Hematopoietic multipotent progenitor cell treated with erythropoietin and hydrocortisone succinate and interleukin-3 and kit ligand, for 17 days (in vitro differentiated cells): Measurements from ENCODE around the gene JCAD.
"Not testable (repeated sequence)": the region's sequence is repeated elsewhere in the genome, so short reads cannot be mapped to it uniquely, and the experiment has no call there.

Experiments used
- DNase-seq: peaks from one replicate; pipeline ENCODE4 v3.0.0-alpha.2; 2015; ENCODE audit warnings: low spot score

JCAD gene

DNA sequence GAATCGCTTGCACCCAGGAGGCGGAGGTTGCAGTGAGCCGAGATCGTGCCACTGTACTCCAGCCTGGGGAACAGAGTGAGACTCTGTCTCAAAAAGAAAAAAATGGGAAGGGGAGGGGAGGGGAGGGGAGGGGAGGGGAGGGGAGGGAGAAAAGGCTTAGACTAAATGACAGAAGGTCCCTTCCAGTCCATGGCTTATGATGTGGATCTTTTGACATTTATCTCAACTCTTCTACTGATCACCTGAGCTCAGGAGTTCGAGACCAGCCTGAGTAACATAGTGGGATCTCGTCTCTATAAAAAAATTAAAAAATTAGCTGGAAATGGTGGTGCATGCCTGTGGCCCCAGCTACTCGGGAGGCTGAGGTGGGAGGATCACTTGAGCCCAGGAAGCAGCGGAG lies 34.0 kb downstream of the JCAD start:
- DNase-seq: not testable (repeated sequence)

DNA sequence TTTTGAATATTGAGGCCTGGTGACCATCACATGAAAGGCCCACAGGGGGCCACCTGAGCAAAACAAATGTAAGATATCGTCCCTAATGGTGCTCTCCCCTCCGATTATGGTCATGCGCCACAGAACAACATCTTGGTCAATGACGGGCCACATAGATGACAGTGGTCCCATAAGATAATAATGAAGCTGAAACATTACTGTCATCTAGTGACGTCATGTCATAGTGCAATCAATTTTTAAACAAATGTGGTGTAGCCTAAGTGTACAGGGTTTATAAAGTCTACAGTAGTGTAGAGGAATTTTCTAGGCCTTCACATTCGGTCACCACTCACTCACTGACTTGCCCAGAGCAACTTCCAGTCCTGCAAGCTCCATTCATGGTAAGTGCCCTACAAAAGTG lies 36.8 kb downstream of the JCAD start:
- no peak for DNase-seq

DNA sequence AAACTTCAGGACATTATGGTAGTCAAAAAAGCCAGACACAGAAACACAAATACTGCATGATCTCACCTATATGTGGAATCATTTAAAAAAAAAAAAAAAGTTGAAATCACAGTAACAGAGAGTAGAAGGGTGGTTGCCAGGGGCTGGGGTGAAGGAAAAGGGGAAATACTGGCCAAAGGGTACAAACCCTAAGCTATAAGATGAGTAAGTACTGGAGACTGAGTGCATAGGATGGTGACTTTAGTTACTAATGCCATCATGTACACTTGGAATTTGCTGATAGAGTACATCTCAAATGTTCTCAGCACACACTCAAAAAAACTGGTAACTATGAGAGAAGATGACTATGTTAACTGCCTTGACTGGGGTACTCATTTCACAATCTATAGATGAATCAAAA lies 39.9 kb downstream of the JCAD start:
- no peak for DNase-seq

DNA sequence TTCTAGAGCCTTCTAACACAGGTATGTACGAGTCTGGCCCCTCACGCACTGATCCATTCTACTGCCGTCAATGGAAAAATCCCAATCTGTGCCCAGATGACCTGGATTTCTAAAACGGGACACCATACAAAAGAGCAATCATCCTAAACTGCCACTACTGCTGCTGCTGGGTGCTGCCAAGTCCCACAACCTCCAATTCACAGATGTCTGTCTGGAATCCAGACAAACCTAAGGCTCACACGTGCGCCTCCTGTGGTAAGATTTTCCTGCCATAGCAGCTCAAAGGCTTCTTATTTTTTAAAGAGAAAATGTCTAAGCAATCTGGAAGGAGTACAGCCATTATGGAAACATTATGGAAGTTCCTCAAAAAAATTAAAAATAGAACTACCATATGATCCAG lies 40.9 kb downstream of the JCAD start:
- no peak for DNase-seq

DNA sequence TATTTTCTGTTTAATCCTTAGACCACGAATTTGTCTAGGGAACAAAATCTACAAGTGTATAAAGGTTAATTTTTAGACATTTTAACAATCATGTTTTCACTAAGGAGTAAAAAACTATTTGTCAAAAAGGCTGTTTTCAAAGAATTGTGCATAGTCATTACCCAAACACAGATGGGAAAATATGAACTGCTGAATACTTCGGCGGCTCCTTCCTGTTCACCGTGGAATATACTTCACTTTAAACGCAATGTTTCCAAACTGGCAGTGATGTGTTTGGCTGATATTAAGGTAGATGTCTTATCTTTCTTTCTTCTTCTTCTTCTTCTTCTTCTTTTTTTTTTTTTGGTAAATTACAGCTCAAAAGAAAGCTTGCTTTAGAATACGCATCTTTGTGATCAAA lies 41.4 kb downstream of the JCAD start:
- DNase-seq: no peak

DNA sequence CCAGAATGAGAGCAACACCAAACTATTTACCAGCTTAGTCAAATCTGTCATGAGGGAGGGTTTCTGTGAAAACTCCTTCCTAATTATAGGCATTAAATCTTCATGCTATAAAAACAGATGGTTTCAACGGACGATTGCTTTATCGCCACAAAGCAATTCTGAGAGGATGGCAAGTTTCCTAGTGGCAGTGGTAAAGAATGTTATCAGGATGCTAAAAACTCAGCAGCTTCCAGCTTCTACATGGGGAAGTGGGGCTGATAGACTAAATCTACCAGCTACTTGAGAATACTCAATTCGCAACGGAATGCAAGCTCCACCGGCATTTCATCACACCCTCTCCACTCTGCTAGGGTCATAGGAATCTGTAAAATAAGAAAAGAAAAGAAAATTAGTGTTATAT lies 41.8 kb downstream of the JCAD start:
- DNase-seq: no peak

DNA sequence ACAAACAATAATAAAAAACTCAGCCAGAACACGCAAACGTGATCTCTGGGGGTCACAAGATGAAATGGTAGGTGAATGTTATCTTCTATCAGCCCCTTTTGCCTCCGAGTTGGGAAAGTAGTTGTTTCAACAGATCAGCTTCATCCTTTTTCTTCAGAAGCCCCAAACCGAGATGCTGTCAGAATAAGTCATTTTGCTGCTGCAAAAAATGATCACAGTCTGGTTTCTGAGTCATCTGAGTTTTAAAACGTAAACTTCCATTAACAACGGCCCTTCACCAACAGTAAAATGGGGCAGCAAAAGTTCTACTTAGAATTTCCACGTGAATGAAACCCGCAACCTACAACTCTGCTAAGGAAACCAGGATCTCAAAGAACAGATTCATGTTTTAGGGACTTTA lies 44.9 kb downstream of the JCAD start:
- no peak for DNase-seq

DNA sequence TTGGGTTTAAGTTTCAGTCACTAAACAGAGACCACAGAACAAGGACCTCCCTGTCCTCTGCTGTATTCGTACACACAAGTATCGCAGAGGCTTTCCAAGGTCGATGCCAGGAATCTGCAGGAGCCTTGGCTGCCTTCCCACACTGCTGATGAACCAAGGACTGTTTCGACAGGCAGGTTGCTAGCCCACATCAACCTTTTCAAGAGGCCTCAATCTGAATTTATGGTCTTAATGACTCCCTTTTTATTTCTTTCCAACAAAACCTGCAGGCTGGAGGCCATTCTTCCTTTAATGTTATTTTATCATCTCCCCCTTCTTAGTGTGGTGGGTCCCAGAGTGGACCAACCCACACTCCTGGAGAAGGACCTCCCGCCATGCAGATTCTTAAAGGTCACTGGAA lies 45.6 kb downstream of the JCAD start:
- DNase-seq: no peak

DNA sequence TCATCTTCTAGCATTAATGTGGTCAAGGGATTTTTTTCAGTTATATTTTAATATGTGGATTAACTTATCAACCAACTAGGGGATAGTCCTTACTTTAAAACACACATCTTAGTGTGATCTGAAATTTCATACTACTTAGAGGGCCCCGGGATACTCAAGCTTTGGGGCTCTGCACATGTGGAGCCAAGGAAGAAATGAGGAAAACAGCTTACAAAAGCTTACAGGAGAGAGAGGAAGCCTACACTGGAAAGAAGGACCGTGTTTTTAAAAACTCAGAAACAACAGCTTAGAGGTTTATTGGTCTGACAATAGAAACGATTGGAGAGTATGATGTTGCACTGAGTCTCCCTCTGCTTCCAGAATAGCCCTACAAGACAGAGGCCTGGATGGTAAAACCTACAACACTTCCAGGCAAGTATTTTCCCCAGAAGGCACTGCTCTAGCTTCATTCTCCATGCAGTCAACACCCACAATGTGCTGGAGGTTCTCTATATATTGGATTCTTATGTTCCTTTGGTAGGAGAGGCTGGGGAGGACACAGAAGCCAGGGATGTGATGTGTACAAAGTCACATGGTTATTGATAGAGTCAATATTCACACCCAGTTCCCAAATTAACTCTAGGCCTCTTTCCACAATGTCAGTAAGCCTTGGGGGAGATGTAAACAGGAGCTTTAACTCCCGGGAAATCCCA lies 47.3 kb downstream of the JCAD start:
- DNase-seq: no peak

DNA sequence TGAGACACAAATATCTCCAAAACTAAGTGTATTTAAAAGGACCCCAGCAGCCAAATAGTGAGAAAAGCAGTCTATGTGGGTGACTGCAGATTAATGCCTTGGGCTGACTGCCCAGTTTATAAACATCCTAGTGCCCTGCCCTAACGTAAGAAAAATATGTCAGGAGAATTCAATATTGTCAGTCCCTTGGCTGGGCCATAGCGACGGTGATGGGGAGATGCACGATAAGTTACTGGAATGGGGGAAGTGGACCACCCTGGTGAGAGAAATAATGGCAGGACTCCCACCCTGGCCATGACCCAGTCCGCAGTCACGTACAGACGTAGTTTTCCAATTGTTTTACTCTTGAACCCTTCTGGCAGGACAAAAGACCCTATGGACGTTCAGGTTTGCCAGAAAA lies 48.0 kb downstream of the JCAD start:
- no peak for DNase-seq

DNA sequence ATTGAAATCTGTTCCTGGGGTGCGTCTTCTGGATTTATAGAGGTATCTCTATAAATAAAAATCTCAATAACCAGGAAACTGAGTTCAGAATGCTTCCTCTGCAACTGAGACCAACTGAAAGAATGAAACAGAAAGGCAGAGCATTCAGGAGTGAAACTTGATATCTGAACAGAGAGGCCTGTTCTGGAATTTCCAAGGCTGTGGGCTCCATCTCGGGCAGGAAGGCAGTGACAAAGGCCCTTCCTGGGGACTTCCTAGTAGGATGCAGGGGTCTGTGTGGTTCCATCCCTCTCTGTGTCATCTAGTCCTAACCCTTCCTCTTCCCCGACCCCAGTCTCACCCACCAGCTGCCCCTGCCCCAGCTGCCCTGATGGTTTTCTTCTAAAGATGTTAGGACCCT lies 52.0 kb downstream of the JCAD start:
- no peak for DNase-seq

DNA sequence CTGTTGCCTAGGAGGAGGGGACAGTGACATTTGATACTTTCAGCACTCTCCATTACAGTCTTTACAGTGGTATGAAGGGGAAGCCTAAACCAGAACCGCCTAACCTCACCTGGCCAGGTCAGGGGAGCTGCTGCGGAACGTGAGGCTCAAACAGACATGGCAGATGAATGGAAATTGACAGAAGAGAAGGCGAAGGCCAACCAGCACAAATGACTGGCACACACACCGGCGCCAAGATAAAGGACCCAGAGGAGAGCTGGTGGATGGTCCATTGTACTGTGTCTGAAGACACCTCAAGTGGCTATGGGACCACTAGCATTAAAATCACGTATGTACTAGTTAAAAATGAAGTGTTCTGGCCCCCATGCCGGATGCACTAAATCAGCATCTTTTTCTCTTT lies 53.0 kb downstream of the JCAD start:
- no peak for DNase-seq

DNA sequence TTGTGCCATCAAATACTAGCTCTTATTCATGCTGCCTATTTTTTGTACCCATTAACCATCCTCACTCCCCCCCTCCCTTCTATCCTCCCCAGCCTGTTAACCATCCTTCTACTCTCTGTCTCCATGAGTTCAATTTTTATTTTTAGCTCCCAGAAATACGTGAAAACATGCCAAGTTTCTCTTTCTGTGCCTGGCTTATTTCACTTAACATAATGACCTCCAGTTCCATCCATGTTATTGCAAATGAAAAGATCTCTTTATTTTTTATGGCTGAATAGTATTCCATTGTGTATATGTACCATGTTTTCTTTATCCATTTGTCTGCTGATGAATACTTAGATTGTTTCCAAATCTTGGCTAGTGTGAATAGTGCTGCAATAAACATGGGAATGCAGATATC lies 54.3 kb downstream of the JCAD start:
- DNase-seq: not testable (repeated sequence)

DNA sequence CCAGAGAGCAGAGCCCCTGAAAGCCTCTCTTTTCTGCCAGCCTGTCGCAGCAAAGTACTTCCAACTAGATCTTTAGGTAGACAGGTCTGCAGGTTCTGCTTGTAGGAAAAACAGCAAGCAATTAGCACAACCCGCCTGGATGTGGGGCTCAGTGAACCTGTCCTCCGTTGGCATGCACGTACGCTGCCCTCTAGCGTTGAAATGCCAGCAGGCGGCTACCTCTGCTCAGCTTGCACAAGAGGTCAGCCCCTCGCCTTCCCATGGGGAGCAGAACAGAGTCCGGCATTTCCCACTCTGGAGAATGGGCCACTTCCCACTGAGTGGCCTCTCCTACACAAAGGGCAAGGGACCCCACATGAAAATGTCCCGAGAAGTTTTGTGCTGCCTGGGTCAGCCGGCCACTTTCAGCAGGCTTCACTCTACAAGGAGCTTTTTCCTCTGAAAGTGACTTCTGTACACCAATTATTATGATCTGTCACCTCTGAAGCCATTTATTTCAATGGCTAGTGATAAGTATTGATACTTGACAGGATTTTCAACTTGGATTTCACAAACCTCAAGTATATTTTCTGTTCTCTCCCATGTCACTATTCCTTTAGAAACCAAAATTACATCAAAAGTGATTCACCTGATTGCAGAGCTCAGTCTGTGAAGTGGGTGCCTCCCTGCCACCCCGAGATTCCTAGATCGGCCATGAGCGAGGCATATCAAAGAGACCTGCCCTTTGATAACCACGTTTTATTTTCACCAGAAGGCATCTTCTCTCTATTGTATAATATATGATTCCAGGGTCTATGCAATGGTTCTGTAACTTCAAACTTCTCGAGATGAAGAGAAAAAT lies 56.7 kb downstream of the JCAD start:
- DNase-seq: no peak

DNA sequence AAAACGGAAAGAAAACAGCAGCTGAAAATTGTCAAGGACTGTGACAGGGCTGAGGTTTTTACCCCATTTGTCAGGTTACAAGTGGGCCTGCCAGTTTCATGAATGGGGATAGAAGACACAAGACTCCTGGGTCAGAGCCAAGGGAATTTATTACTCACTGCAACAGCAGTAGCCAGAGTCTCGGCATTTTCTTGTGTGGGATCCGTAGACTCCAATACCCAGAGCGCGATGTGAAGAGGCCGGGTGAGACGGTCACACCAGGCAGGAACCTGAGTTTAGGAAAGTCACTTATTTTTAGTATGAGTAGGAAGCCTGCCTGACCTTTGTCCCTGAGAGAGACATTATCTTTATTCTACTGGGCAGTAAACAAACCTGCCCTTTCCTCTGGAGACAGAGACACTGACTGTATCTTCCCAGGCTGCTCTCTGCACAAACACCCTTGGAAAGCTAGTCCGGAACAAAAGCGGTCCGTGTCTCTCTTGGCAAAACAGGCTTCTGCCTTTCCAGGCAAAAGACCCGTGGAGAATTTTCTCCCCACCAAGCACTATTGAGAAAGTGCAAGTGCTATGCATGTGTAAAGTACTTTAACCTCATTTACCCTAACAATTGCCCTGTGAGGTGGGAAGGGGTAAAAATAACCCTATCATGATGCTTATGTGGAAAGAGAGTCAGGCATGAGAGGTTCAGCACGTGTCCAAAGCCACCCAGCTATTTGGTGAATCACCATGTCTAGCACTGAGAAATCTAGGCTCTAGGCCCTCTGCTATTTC lies 58.4 kb downstream of the JCAD start:
- no peak for DNase-seq

DNA sequence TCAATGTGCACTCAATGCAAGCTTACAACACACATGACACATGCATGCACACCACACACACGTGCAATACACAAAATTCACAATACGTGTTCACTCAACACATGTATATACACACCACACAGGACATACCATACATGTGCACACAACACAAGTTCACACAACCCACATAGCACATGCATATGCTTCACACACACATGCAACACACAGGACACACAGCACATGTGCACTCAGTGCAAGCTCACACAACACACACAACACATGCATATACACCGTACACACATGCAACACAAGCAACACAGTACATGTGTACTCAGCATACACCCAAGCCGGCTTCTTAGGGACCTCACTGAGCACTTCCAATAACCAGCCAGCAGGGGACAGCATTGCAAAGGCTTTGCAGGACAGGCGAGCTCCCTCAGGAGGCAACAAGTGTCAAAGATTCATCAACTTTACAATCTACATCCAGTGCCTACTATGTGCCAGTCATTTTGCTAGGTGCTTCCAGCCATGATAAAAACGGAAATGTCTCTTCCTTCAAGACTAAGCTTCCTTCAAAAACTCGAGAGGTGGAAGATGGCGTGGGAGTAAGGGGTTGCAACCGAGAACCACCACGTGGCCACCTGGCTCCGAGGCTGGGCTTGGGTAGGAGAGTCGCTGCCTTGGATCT lies 61.1 kb downstream of the JCAD start:
- peak; percentile 49 for DNase-seq

DNA sequence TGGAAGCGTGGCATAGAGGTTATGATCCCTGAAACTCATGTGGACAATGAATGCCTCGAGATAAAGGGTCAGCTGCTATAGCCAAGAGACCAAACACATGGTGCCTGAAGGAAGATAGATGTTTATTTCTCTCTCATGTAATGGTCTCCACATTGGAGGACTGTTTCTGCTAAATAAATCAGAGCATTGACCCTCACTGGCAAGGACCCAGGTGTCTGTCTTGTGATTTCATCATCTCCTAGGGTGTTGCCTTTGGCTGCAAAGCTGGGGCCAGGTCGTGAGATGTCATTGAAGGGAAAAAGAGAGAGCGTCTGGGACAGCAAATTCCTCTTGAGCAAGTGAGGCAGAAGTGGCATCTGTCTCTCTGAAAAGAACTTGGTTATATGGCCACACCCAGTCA lies 64.6 kb downstream of the JCAD start:
- DNase-seq: no peak

DNA sequence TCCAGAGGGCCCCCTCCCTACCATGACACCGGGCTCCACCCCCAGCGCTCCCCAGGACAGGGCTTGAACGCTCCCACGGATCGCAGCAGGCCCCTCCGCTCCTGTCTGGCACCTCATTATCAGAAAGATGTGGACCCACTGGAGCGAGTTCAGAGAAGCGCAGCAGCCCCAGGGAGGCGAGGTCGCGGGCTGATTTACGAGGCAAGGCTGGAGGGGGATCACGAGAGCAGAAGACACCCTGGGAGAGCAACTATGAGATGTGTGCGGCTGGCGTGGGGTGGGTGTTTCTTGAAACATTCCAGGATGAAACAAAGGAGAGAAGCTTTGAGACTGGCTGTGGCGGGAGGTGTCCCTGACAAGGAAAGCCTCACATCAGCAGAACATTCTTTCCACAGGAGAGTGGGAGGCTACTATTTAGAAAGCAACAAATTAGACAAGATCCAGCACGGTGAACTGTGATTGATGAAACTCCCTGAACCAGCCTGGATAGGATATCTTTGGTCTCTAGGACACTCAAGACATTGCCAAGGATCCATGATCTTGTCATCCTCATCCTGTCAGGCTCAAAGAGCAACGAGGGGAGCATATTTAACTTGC lies 66.0 kb downstream of the JCAD start:
- DNase-seq: no peak

DNA sequence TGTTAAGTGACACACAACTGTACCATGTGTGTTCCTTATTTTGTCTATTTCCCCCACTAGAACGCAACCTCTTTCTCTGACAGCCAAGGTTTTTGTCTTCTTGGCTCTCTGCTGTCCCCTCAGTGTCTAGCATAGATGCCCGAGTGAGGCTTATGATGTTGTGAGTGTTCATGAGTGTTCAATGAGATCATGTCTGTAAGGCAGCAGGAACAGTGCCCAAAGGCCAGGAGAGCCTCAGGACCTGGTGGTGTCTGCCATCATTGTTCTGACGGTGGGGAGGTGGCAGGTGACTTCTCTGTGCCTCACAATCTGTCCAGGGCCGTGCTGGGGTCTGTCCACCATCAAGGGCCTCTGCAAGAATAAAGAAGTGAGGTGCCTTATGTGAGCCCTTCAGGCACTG lies 66.5 kb downstream of the JCAD start:
- no peak for DNase-seq

DNA sequence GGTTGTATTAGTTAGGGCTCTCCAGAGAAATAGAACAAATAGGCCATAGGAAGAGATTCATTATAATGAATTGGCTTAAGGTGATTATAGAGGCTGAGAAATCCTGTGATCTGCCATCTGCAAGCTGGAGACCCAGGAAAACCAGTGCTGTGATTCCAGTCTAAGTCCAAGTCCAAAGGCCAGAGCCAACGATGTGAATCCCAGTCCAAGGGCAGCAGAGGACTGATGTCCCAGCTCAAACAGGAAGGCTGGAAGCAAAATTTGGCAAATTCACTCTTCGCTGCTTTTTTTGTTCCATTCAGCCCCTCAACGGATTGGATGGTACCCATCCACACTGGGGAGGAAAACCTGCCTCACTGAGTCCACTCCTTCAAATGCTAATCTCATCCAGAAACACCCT lies 68.0 kb downstream of the JCAD start:
- DNase-seq: no peak

DNA sequence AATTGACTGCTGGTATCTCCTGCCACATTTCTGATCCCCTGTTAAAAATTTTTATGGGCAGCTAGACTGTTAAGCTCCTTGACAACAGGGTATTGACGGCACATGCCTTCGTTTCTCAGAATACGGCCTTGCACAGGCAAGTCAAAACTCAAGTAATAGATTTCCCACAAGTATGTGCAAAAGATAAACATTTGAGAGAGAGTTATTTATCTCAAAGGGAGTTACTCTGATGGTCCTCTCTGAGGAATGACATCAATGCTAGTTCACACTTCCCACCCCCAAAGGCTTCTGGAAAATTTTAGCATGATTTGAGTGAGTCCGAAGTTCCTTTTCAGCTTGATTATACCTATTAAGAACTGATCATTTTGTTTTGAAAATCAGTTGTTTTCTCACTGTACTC lies 71.9 kb downstream of the JCAD start:
- no peak for DNase-seq

DNA sequence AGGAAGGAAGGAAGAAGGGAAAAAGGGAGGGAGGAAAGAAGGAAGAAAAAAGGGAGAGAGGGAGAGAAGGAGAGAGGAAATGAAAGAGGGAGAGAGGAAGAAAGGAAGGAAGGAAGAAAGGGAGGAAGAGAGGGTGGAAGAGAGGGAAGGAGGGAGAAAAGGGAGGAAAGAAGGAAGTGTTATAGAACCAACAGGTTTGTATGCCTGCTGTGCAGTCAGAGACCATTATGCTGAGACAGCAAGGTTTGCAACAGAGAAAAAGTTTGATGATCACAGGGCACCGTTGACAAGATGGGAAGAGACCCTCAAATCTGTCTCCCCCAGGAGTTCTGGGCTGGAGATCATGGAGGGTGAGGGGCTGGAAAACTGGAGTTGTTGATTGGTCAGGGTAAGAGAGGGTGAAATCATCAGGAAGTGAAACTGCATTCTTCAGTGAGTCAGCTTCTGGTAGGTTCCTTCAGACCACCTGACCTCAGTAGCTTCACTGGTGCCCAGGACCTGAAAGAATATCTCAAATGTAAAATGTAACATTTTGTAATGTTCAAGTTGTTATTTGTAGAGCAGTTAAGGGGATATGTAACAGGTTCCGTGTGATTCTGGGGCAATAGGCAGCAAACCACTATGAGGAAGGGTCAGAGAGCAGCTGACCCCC lies 76.3 kb downstream of the JCAD start:
- DNase-seq: no peak
